ENCODE data around the gene GRM3. TPM values are rescaled to one million over a fixed set of nuclear protein-coding genes. Genes with fewer than 3 reads are reported as not detected.
A peak's percentile ranks its signal among the peaks of the same experiment; 100 is the strongest.

Gene GRM3
- total RNA-seq, 1 experiment from 2014 or later, result not detected

- peak overlapping the region; percentile 39 for H3K4me3 Mint-ChIP-seq (ENCODE audit: low read depth, unreplicated experiment)
- CTCF ChIA-PET, result no interaction called here
- no peaks in the 10 kb centered on the region for H3K4me1 Mint-ChIP-seq (ENCODE audit: low read depth, unreplicated experiment)
- TF ChIP-seq CTCF (IDR thresholded peaks at IDR 0.05; ENCODE audit: unreplicated experiment), result no peak
- no peaks in the 10 kb centered on the region for H3K36me3 Mint-ChIP-seq (ENCODE audit: insufficient read depth, unreplicated experiment)
- H3K9me3 Mint-ChIP-seq (ENCODE audit: low read depth, unreplicated experiment), result no peaks in the 10 kb centered on the region
- no TSS peak for BruUV-seq (replicated peaks)
- no peaks in the 10 kb centered on the region for H3K27me3 Mint-ChIP-seq (ENCODE audit: unreplicated experiment)
- H3K27ac Mint-ChIP-seq (ENCODE audit: unreplicated experiment), result no peak overlapping the region
- no peak for DNase-seq
- intact Hi-C loops (cut with micrococcal nuclease; ENCODE audit: unreplicated experiment), result no loop called here
Observed at GRCh38 chr7:86644282-86645224, 844 bp downstream of the GRM3 start.

- H3K27ac Mint-ChIP-seq (ENCODE audit: unreplicated experiment), result no peak overlapping the region
- TF ChIP-seq CTCF (IDR thresholded peaks at IDR 0.05; ENCODE audit: unreplicated experiment), result no peak
- H3K4me1 Mint-ChIP-seq (ENCODE audit: low read depth, unreplicated experiment), result no peaks in the 10 kb centered on the region
- intact Hi-C loops (cut with micrococcal nuclease; ENCODE audit: unreplicated experiment), result no loop called here
- no TSS peak for BruUV-seq (replicated peaks)
- no peaks in the 10 kb centered on the region for H3K27me3 Mint-ChIP-seq (ENCODE audit: unreplicated experiment)
- peak overlapping the region; percentile 39 for H3K4me3 Mint-ChIP-seq (ENCODE audit: low read depth, unreplicated experiment)
- DNase-seq, result no peak
- CTCF ChIA-PET, result no interaction called here
- no peaks in the 10 kb centered on the region for H3K36me3 Mint-ChIP-seq (ENCODE audit: insufficient read depth, unreplicated experiment)
- no peaks in the 10 kb centered on the region for H3K9me3 Mint-ChIP-seq (ENCODE audit: low read depth, unreplicated experiment)
Observed at GRCh38 chr7:86645225-86645608, 1.5 kb downstream of the GRM3 start.

- CTCF ChIA-PET, result no interaction called here
- Mint-ChIP-seq H3K27me3 (ENCODE audit: unreplicated experiment) (no peaks in the 10 kb centered on the region), H3K4me1 (ENCODE audit: low read depth, unreplicated experiment) (no peaks in the 10 kb centered on the region), H3K27ac (ENCODE audit: unreplicated experiment) (no peak overlapping the region), H3K36me3 (ENCODE audit: insufficient read depth, unreplicated experiment) (no peaks in the 10 kb centered on the region), H3K4me3 (ENCODE audit: low read depth, unreplicated experiment) (no peak overlapping the region), H3K9me3 (ENCODE audit: low read depth, unreplicated experiment) (no peaks in the 10 kb centered on the region)
- TF ChIP-seq CTCF (IDR thresholded peaks at IDR 0.05; ENCODE audit: unreplicated experiment), result no peak
- intact Hi-C loops (cut with micrococcal nuclease; ENCODE audit: unreplicated experiment), result no loop called here
- no peak for DNase-seq
- no TSS peak for BruUV-seq (replicated peaks)
Observed at GRCh38 chr7:86645676-86646276, 2.1 kb downstream of the GRM3 start.

GRCh38 chr7:86647385-86648094, 3.8 kb downstream of the GRM3 start:
- no peak overlapping the region for H3K27ac Mint-ChIP-seq (ENCODE audit: unreplicated experiment)
- H3K4me3 Mint-ChIP-seq (ENCODE audit: low read depth, unreplicated experiment), result no peak overlapping the region
- no peaks in the 10 kb centered on the region for H3K27me3 Mint-ChIP-seq (ENCODE audit: unreplicated experiment)
- H3K36me3 Mint-ChIP-seq (ENCODE audit: insufficient read depth, unreplicated experiment), result no peaks in the 10 kb centered on the region
- CTCF ChIA-PET, result no interaction called here
- H3K9me3 Mint-ChIP-seq (ENCODE audit: low read depth, unreplicated experiment), result no peaks in the 10 kb centered on the region
- no peaks in the 10 kb centered on the region for H3K4me1 Mint-ChIP-seq (ENCODE audit: low read depth, unreplicated experiment)
- no peak for DNase-seq
- intact Hi-C loops (cut with micrococcal nuclease; ENCODE audit: unreplicated experiment), result no loop called here
- no TSS peak for BruUV-seq (replicated peaks)
- TF ChIP-seq CTCF (IDR thresholded peaks at IDR 0.05; ENCODE audit: unreplicated experiment), result no peak

All from Calu3 (cell line).